ENCODE results near the gene WDFY1.
A peak's percentile ranks its signal among the peaks of the same experiment; 100 is the strongest.

GRCh38 chr2:223970343-223971128, 25.4 kb upstream of the WDFY1 start:
- TF ChIP-seq POLR2A (IDR thresholded peaks at IDR 0.05), result no peak
- peak; percentile 81 to 96 (median 87) for TF ChIP-seq CTCF (IDR thresholded peaks at IDR 0.05)
